ENCODE data around the gene LRP5. TPM values are rescaled to one million over a fixed set of nuclear protein-coding genes. Genes with fewer than 3 reads are reported as not detected.

LRP5 gene
- total RNA-seq, 1 experiment from 2014 or later: 67.0 TPM

DNA sequence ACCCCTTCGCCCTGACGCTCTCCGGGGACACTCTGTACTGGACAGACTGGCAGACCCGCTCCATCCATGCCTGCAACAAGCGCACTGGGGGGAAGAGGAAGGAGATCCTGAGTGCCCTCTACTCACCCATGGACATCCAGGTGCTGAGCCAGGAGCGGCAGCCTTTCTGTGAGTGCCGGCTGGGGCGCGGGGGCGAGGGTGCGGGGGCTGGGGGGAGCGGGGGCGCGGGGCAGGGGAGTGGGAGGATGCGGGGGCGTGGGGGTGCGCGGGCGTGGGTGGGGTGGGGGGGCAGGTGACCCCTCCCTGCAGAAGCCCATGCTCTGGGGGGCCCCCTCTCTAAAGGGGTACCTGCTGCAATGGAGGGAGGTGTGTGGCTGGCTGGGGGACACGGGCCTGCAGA lies 51.4 kb downstream of the LRP5 start:
- no peak for TF ChIP-seq CTCF (conservative IDR thresholded peaks at IDR 0.05; ENCODE audit: low read depth, low read length)
- no peak for TF ChIP-seq EZH2 (IDR thresholded peaks at IDR 0.05; ENCODE audit: borderline replicate concordance, low read depth, low read length, poor library complexity, severe bottlenecking)
- Histone ChIP-seq H3K4me1 (ENCODE audit: insufficient read depth, low read length, poor library complexity, severe bottlenecking) (no peaks in the 10 kb centered on the region), H3K4me3 (ENCODE audit: low read depth, low read length, poor library complexity, severe bottlenecking) (no peak overlapping the region), H3K27me3 (replicated peaks; ENCODE audit: insufficient read depth, low read depth, low read length, poor library complexity) (no peaks in the 10 kb centered on the region), H3K36me3 (ENCODE audit: insufficient read depth, low read length, poor library complexity, severe bottlenecking) (peaks cover 38% of the 10 kb centered on the region), H3K27ac (ENCODE audit: low read depth, low read length, poor library complexity, severe bottlenecking) (no peak overlapping the region), H3K9me3 (ENCODE audit: low read depth, low read length, poor library complexity, severe bottlenecking) (no peaks in the 10 kb centered on the region)
- intact Hi-C loops (cut with micrococcal nuclease; ENCODE audit: unreplicated experiment): no loop called here
- ChIA-PET CTCF (no interaction called here), POLR2A (ENCODE audit: low non-redundant PET) (no interaction called here)
- no peak for DNase-seq (ENCODE audit: low spot score)
- BruUV-seq (replicated peaks): no TSS peak

- no TSS peak for BruUV-seq (replicated peaks)
- ChIA-PET CTCF (no interaction called here), POLR2A (ENCODE audit: low non-redundant PET) (no interaction called here)
Measured at GRCh38 chr11:68364581-68364980, 52.2 kb downstream of the LRP5 start.

DNA sequence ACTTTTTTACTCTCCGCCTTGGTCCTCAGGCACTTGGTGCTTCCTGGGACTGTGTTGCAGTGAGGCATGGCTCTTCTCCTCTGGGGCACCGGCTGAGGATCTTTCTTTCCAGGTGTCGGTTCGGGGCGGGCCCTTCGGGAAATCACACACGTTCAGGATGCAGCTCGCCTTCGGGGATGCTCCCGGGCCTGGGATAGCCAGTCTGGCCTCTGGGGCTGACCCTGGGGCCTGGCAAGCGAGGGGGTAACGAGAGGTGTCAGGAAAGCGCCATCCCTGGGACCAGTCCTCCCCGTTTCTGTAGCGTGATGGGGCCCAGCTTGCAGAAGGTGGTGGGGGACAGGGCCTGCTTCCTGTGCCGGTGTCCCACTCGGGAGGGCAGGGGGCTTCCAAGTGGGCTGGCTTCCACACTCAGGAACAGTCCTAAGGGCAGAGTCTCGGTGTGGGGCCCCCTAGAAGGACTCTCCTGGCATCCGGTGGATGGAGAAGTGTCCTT lies 53.6 kb downstream of the LRP5 start:
- DNase-seq (ENCODE audit: low spot score): no peak
- H3K36me3 ChIP-seq (ENCODE audit: insufficient read depth, low read length, poor library complexity, severe bottlenecking): peaks cover 27% of the 10 kb centered on the region
- intact Hi-C loops (cut with micrococcal nuclease; ENCODE audit: unreplicated experiment): no loop called here
- H3K4me3 ChIP-seq (ENCODE audit: low read depth, low read length, poor library complexity, severe bottlenecking): no peak overlapping the region
- H3K9me3 ChIP-seq (ENCODE audit: low read depth, low read length, poor library complexity, severe bottlenecking): no peaks in the 10 kb centered on the region
- BruUV-seq (replicated peaks): no TSS peak
- peaks cover 6% of the 10 kb centered on the region for H3K4me1 ChIP-seq (ENCODE audit: insufficient read depth, low read length, poor library complexity, severe bottlenecking)
- POLR2A ChIA-PET (ENCODE audit: low non-redundant PET): no interaction called here
- no peak overlapping the region for H3K27ac ChIP-seq (ENCODE audit: low read depth, low read length, poor library complexity, severe bottlenecking)
- no peaks in the 10 kb centered on the region for H3K27me3 ChIP-seq (replicated peaks; ENCODE audit: insufficient read depth, low read depth, low read length, poor library complexity)
- CTCF ChIA-PET: no interaction called here
- TF ChIP-seq CTCF (conservative IDR thresholded peaks at IDR 0.05; ENCODE audit: low read depth, low read length) (no peak), EZH2 (IDR thresholded peaks at IDR 0.05; ENCODE audit: borderline replicate concordance, low read depth, low read length, poor library complexity, severe bottlenecking) (no peak)

More at GRCh38 chr11:68364581-68364980, 52.2 kb downstream of the LRP5 start:
- no peak overlapping the region for H3K4me3 ChIP-seq (ENCODE audit: low read depth, low read length, poor library complexity, severe bottlenecking)
- H3K27ac ChIP-seq (ENCODE audit: low read depth, low read length, poor library complexity, severe bottlenecking): no peak overlapping the region
- intact Hi-C loops (cut with micrococcal nuclease; ENCODE audit: unreplicated experiment): no loop called here
- no peak for DNase-seq (ENCODE audit: low spot score)
- no peaks in the 10 kb centered on the region for H3K4me1 ChIP-seq (ENCODE audit: insufficient read depth, low read length, poor library complexity, severe bottlenecking)
- H3K36me3 ChIP-seq (ENCODE audit: insufficient read depth, low read length, poor library complexity, severe bottlenecking): peaks cover 33% of the 10 kb centered on the region
- no peaks in the 10 kb centered on the region for H3K9me3 ChIP-seq (ENCODE audit: low read depth, low read length, poor library complexity, severe bottlenecking)
- no peaks in the 10 kb centered on the region for H3K27me3 ChIP-seq (replicated peaks; ENCODE audit: insufficient read depth, low read depth, low read length, poor library complexity)
- TF ChIP-seq CTCF (conservative IDR thresholded peaks at IDR 0.05; ENCODE audit: low read depth, low read length) (no peak), EZH2 (IDR thresholded peaks at IDR 0.05; ENCODE audit: borderline replicate concordance, low read depth, low read length, poor library complexity, severe bottlenecking) (no peak)
